H1 (cell line): ENCODE results near the gene GRIN2C.
A peak's percentile ranks its signal among the peaks of the same experiment; 100 is the strongest.

Experiments
- ASH2L ChIP-seq: fragments of 200-600, 300-600 bp; sonication (generic); IDR thresholded peaks from one replicate; pipeline ENCODE4 v1.7.1; 2017; ENCODE audit warnings: low read length
- CTCF ChIP-seq, 3 experiments: IDR thresholded peaks; 1 replicate in 2 of 3; 2 replicates in 1 of 3; pipeline versions ENCODE4 v1.5.1 to v1.6.1; 2011; ENCODE audit warnings: low read length in 3 of 3, mild to moderate bottlenecking in 3 of 3, inconsistent platforms in 2 of 3, low read depth in 1 of 3, moderate library complexity in 1 of 3; ENCODE audit not compliant: insufficient read depth in 1 of 3; ENCODE audit errors: control extremely low read depth in 1 of 3
- EZH2 ChIP-seq: fragments of 200-600 bp; sonication (generic); IDR thresholded peaks from 2 replicates; pipeline ENCODE4 v1.7.1; 2012; ENCODE audit warnings: low read depth, mild to moderate bottlenecking, moderate library complexity, low read length, inconsistent platforms; ENCODE audit not compliant: severe bottlenecking
- HDAC6 ChIP-seq: IDR thresholded peaks from one replicate; pipeline ENCODE4 v1.7.1; 2012; ENCODE audit warnings: low read depth, mild to moderate bottlenecking, inconsistent platforms, low read length, moderate library complexity
- MAX ChIP-seq: IDR thresholded peaks from 2 replicates; pipeline ENCODE4 v1.6.1; 2012; ENCODE audit warnings: inconsistent platforms
- NANOG ChIP-seq: IDR thresholded peaks from 2 replicates; pipeline ENCODE4 v1.6.1; 2011; ENCODE audit warnings: low read length, low read depth, mild to moderate bottlenecking, inconsistent platforms; ENCODE audit not compliant: insufficient read depth, poor library complexity, severe bottlenecking
- NRF1 ChIP-seq: IDR thresholded peaks from 2 replicates; pipeline ENCODE4 v1.6.1; 2011; ENCODE audit warnings: mild to moderate bottlenecking, low read depth, low read length, improper control_type of control experiment
- POLR2A ChIP-seq, 2 experiments: IDR thresholded peaks; 1 replicate in 1 of 2; 2 replicates in 1 of 2; pipeline ENCODE4 v1.6.1; 2011; ENCODE audit warnings: low read depth in 2 of 2, low read length in 2 of 2, mild to moderate bottlenecking in 2 of 2; ENCODE audit errors: control extremely low read depth in 1 of 2
- POLR2AphosphoS5 ChIP-seq: IDR thresholded peaks from 2 replicates; pipeline ENCODE4 v1.6.1; 2011; ENCODE audit warnings: low read depth, low read length
- RAD21 ChIP-seq, 2 experiments: IDR thresholded peaks in 1 of 2; conservative IDR thresholded peaks in 1 of 2; 2 replicates each; pipeline ENCODE4 v1.6.1; 2011; ENCODE audit warnings: low read depth in 2 of 2, low read length in 2 of 2, improper control_type of control experiment in 1 of 2, inconsistent platforms in 1 of 2, mild to moderate bottlenecking in 1 of 2, moderate library complexity in 1 of 2
- YY1 ChIP-seq: IDR thresholded peaks from 2 replicates; pipeline ENCODE4 v1.6.1; 2011; ENCODE audit warnings: low read depth, mild to moderate bottlenecking, low read length

GRCh38 chr17:74852237-74853047, 7.2 kb downstream of the GRIN2C start:
- peak; percentile 55 for TF ChIP-seq ASH2L
- no peak for TF ChIP-seq YY1
- TF ChIP-seq MAX = peak; percentile 99
- no peak for TF ChIP-seq POLR2A (IDR thresholded peaks at IDR 0.05; ENCODE audit: control extremely low read depth in 1 of 2, low read depth in 2 of 2, low read length in 2 of 2)
- TF ChIP-seq HDAC6 = no peak
- TF ChIP-seq CTCF (IDR thresholded peaks at IDR 0.05; ENCODE audit: control extremely low read depth in 1 of 3, insufficient read depth in 1 of 3, low read depth in 1 of 3, low read length in 3 of 3) = no peak
- TF ChIP-seq RAD21 (IDR thresholded peaks at IDR 0.05 in 1 of 2, conservative IDR thresholded peaks at IDR 0.05 in 1 of 2; ENCODE audit: low read depth in 2 of 2, low read length in 2 of 2) = no peak
- TF ChIP-seq NRF1 = no peak
- no peak for TF ChIP-seq EZH2
- TF ChIP-seq POLR2AphosphoS5 = no peak
- TF ChIP-seq NANOG = no peak
